NK-92 (cell line): ENCODE results near the gene ANKRD61.
"Not testable (repeated sequence)": the region's sequence is repeated elsewhere in the genome, so short reads cannot be mapped to it uniquely, and the experiment has no call there.

Experiments used
- DNase-seq: peaks from one replicate; lab custom pipeline; 2025; ENCODE audit not compliant: unreplicated experiment; lab: John Stamatoyannopoulos, UW

Gene ANKRD61

DNA sequence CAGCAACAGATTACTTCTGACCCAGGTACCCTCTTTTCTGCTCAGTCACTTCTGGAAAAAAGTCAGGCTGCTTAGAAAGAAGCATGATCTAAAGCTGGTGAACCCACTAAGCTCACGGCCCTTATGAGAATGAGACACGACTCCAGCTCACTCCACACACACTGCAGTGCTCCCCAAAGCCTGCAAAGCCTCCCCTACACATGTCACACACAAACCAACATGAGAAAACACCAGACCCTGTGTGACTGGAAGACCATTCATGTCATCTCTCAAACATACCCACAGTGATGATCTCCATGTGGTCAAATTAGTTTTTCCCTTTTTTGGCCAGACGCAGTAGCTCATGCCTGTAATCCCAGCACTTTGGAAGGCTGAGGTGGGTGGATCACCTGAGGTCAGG is 391 bp downstream of the ANKRD61 start:
- no peak for DNase-seq

DNA sequence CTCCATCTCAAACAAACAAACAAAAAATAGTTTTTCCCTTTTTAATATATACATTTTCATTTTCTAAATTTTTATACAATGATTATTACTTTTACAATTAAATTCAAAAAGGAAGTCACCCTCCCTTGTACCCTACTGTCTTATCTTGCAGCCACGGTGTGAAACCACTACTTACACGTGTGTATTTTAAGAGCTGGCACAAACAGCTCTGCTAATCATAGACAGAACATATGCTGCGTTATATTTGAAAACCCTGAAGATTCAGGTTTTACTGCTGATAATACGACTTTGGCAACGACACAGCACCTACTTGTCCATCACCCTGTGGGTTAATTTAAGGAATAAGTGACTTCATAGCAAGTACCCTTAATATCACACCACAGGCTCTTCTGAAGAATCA is 991 bp downstream of the ANKRD61 start:
- DNase-seq: no peak

DNA sequence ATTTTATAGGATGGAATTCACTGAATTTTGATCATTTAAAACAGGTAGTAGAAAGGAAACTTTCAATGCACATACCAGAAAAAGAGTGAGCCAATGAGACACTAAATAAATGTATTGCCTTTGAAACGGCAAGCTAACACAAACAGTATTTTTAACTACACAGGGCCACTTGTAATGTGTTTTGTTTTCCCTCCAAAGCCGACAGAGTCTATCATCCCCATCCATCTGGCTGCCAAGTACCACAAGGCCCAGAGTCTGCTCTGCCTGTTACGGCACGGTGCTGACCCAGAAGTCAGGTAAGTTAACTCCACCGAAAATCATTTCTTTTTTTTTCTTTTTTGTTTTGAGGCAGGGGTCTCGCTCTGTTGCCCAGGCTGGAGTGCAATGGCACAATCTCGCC is 1.5 kb downstream of the ANKRD61 start:
- DNase-seq: no peak

DNA sequence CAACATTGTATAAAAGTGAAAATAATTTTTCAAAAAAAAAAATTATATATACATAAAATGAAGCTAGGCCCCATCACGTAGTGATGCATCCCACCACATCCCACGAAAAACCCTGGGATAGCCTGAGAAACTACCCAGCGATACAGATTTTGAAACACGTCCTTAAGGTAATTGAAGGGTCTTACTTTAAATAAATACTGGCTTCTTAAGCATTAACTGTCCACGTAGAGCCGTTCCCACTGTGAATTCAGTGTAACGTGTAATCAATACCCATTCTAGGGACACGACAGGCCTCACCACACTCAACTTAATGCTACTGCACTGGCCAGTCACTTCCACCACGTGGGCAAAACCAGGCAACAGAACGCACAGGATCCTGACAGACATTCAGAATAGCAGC is 4.0 kb downstream of the ANKRD61 start:
- DNase-seq: no peak

DNA sequence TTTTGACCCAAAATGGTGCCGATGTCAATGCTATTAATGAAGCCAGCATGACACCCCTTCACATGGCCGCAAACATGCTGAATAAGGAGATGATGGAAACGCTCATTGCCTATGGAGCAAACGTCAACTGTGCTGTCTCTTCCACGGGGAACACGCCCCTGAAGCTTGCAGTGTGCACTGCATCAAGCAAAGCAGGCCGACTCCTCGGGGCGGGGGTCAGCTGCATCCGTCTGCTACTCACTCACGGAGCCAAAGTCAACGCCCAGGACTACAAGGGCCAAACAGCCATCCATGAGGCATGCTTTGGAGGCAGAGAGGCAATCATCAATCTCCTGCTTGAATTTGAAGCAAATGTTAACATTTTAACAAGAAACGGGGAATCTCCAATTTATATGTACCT is 4.5 kb downstream of the ANKRD61 start:
- DNase-seq: no peak

DNA sequence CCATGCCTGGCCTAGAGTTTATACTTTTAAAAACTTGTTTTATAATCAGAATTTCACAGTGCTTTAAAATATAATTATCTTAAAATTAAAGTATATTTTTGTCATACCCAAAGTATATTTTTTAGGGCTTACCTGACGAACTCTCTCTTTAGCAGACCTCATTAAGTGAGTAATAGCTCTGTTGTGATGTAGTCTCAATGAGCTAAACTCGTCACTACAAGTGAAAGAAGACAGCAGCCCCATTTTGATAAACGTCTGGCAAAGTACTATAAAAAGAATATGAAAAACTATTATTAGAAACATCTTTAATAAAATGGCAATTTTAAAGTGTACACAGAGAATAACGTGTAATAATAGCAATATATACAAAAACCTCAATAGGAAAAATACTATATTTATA is 18.6 kb downstream of the ANKRD61 start:
- no peak for DNase-seq

DNA sequence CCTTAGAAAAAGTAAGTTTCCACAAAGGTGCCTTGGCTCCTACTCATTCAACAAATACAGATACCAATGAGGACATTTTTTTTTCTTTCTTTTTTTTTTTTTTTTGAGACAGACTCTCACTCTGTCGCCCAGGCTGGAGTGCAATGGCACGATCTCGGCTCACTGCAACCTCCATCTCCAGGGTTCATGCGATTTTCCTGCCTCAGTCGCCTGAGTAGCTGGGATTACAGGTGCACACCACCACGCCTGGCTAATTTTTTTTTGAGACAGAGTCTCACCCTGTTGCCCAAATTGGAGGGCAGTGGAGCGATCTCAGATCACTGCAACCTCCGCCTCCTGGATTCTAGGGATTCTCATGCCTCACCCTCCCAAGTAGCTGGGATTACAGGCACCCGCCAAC is 20.0 kb downstream of the ANKRD61 start:
- DNase-seq: not testable (repeated sequence)

DNA sequence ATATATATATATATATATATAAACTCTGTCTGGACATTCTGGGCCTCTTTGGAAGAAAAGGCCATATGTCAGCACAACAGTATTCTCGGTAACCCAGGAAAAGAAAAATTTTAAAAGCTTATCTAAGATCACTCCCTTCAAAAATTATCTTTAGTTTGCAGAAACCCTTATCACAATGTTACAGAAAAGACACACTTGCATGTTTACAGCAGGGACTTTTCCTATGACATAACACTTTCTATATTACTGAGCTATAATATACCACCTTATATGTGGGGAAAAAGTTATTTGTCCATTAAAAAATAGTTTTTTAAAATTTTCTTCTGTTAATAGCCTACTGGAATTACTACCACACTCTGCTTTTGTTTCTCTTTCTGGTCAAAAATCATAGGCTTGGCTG is 25.4 kb downstream of the ANKRD61 start:
- no peak for DNase-seq

DNA sequence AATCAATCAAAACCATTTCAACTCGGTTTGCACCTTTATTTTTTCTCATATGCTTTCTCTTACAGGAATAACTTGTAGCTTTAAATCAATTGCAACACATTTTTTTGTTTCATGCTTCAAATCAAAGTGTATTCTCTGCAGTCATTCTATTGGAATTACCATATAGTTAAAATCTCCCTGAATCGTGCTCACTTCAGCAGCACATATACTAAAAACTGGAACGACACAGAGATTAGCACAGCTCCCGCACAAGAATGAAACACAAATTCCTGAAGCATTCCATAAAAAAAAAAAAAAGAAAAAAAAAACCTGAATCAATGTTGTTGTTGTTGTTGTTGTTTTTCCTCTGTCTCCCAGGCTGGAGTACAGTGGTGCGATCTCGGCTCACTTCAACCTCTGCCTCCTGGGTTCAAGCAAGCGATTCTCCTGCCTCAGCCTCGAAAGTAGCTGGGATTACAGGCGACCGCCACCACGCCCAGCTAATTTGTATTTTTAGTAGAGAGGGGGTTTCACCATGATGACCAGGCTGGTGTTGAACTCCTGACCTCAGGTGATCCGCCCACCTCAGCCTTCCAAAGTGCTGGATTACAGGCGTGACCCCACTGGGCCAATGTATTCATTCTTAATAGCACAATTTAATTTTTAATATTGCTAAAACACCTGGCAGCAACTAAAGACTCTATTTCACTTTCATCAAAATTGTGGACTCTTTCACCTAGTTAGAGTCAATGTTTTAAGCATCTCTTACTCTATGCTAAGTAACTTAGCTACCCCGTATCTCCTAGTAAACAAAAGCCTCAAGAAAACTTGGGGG is 26.3 kb downstream of the ANKRD61 start:
- no peak for DNase-seq

DNA sequence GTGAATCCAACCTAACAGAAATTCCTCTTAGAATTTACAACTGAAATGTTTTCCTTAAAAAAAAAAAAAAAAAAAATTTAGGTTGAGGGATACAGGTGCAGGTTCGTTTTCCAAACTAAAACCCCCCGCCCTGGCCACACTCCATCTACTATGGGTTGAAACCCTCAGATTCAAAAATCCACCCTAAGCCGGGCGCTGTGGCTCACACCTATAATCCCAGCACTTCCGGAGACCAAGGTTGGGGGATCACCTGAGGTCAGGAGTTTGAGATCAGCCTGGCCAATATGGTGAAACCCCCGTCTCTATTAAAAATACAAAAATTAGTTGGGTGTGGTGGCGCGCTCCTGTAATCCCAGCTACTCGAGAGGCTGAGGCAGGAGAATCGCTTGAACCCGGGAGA is 28.8 kb downstream of the ANKRD61 start:
- not testable (repeated sequence) for DNase-seq

DNA sequence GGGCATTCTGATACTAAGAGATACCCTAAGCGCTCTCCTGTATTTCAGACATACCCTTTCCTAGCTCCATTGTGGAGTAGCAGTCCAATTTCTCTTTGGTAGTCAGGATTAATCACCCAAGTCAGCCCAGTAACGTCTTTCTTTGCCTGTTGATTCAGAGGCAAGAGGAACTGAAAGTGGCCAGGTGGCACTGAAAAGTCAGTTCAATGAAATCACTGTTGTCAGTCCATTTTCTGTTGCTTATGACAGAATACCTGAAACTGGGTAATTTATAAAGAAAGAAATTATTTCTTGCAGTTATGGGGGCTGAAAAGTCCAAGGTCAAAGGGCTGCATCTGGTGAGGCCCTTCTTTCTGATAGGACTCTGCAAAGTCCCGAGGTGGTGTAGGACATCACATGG is 40.2 kb downstream of the ANKRD61 start:
- DNase-seq: no peak

DNA sequence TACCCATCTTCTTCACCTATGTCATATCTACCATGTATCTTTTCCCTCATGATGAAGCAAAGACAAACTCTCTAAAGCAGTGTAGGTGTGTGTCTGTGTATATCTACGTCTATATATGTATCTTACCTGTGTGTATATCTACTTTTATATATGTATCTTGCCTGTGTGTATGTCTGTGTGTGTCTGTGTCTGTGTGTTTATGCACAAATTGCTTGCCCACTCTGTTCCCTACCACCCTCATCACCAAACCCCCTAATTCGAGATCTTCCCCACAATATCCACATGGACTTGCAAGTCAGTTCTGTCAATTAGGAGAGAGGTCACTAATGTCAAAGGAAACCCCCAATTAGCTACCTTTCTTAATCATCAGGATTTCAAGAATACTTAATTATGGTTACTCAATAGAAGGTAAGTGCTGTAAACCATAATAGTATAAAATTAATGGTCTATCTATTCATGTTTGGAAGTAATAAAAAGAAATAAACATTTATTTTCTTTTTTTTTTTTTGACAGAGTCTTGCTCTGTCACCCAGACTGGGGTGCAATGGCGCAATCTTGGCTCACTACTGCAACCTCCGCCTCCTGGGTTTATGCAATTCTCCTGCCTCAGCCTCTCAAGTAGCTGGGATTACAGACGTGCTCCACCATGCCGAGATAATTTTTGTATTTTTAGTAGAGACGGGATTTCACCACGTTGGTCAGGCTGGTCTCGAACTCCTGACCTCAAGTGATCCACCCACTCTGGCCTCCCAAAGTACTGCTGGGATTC is 43.6 kb downstream of the ANKRD61 start:
- no peak for DNase-seq

DNA sequence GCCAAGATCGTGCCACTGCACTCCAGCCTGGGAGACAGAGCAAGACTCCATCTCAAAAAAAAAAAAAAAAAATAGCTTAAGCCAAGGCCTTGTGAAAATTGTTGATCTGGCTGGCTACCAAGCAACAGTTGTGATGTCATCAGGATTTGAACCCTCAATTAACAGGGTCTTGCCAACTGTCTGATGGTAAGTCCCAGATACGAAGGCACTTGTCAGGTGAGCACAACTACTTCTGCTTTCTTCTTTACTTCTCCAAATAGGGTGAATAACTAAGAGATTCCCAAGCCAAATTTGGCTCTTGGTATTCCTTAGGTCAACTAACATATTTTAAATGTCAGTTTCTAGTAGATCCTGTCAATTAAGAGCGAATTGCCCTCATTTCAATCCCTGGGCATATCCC is 47.4 kb downstream of the ANKRD61 start:
- no peak for DNase-seq

DNA sequence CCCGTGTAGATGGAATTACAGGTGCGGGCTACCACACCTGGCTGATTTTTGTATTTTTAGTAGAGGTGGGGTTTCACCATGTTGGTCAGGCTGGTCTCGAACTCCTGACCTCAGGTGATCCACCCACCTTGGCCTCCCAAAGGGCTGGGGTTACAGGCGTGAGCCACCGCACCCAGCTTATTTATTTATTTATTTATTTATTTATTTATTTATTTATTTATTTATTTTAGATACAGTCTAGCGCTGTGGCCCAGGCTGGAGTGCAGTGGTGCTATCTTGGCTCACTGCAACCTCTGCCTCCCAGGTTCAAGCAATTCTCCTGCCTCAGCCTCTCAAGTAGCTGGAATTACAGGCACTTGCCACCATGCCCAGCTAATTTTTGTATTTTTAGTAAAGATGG is 51.9 kb downstream of the ANKRD61 start:
- DNase-seq: not testable (repeated sequence)
